HepG2 (cell line): ENCODE measurements around the gene SH3YL1. TPM values are rescaled to one million over a fixed set of nuclear protein-coding genes. Genes with fewer than 3 reads are reported as not detected.

Source experiments
- ATAC-seq: fragments of 200-7000 bp; cut with Tn5 transposase; 3 replicates; pipeline ENCODE4 v1.9.1; 2020; ENCODE audit warnings: mild to moderate bottlenecking, moderate library complexity
- BruUV-seq: library from RNA; stranded (reverse); fragments of 400-500 nt; replicated peaks from 2 replicates; lab custom pipeline; 2021; lab: Mats Ljungman, UMichigan
- CTCF ChIA-PET: fragments of 300-600 bp; formaldehyde crosslinking; extraction: SDS; loops from one replicate; lab custom pipeline; 2021; ENCODE audit warnings: low total read pairs, inconsistent platforms, low intra/inter-chr PET ratio; lab: Yijun Ruan, JAX
- POLR2A ChIA-PET: fragments of 350-600 bp; sonication (Branson Sonifier 250); formaldehyde crosslinking; loops from one replicate; lab custom pipeline; 2020; ENCODE audit warnings: antibody characterized with exemption, inconsistent platforms; lab: Yijun Ruan, JAX
- DNase-seq: peaks from one replicate; pipeline ENCODE4 v3.0.0-alpha.2; 2015; ENCODE audit warnings: low spot score
- FAIRE-seq: peaks from 3 replicates; lab custom pipeline; 2011; peaks lifted over from hg19 to GRCh38; lab: Jason Lieb, UNC
- H2AFZ ChIP-seq: one replicate; pipeline ENCODE4 v1.6.1; 2011; ENCODE audit warnings: low read length, inconsistent platforms
- H3K27ac ChIP-seq: fragments of 300-600 bp; 3 replicates; pipeline ENCODE4 v1.8.0; 2011; ENCODE audit warnings: mixed run types, mild to moderate bottlenecking, mixed read lengths, low read length, inconsistent platforms; ENCODE audit not compliant: insufficient read depth; ENCODE audit errors: extremely low read length
- H3K27me3 ChIP-seq, 2 experiments: fragments of 200-600 bp in 1 of 2; 2 replicates in 1 of 2; 3 replicates in 1 of 2; pipeline versions ENCODE4 v1.6.0 to v1.8.0; 2011; ENCODE audit warnings: low read length in 2 of 2, mild to moderate bottlenecking in 2 of 2, moderate library complexity in 2 of 2, inconsistent platforms in 1 of 2; ENCODE audit not compliant: insufficient read depth in 2 of 2, control insufficient read depth in 1 of 2
- H3K36me3 ChIP-seq, 2 experiments: fragments of 200-600 bp in 1 of 2; replicated peaks in 1 of 2; 2 replicates in 1 of 2; 3 replicates in 1 of 2; pipeline versions ENCODE4 v1.5.1 to v1.8.0; 2011; ENCODE audit warnings: low read length in 2 of 2, inconsistent platforms in 1 of 2; ENCODE audit not compliant: insufficient read depth in 2 of 2, control insufficient read depth in 1 of 2
- H3K4me1 ChIP-seq: 2 replicates; pipeline ENCODE4 v1.5.1; 2012; ENCODE audit warnings: low read length, inconsistent platforms; ENCODE audit not compliant: insufficient read depth
- H3K4me2 ChIP-seq: 2 replicates; pipeline ENCODE4 v1.6.0; 2011; ENCODE audit warnings: low read depth, low read length, inconsistent platforms
- H3K4me3 ChIP-seq, 3 experiments: fragments of 200-600 bp in 1 of 3; sonication (generic), shearing (Covaris generic) in 1 of 3; replicated peaks in 1 of 3; 2 replicates each; pipeline ENCODE4 v1.5.1; 2011 to 2016; ENCODE audit warnings: low read length in 3 of 3, inconsistent platforms in 2 of 3, low read depth in 2 of 3, mild to moderate bottlenecking in 2 of 3, control low read depth in 1 of 3, mixed read lengths in 1 of 3; ENCODE audit not compliant: insufficient read depth in 1 of 3
- H3K79me2 ChIP-seq: one replicate; pipeline ENCODE4 v1.6.1; 2011; ENCODE audit warnings: low read length, inconsistent platforms; ENCODE audit not compliant: insufficient read depth
- H3K9ac ChIP-seq: 2 replicates; pipeline ENCODE4 v1.6.0; 2011; ENCODE audit warnings: mild to moderate bottlenecking, low read depth, low read length, inconsistent platforms; ENCODE audit not compliant: insufficient read depth
- H3K9me3 ChIP-seq: 2 replicates; pipeline ENCODE4 v1.5.1; 2012; ENCODE audit warnings: mild to moderate bottlenecking, low read length
- H4K20me1 ChIP-seq: 2 replicates; pipeline ENCODE4 v1.6.0; 2011; ENCODE audit warnings: inconsistent platforms, mild to moderate bottlenecking, low read length, moderate library complexity; ENCODE audit not compliant: insufficient read depth
- ASH2L ChIP-seq: fragments of 300-600, 200-600 bp; sonication (generic); IDR thresholded peaks from 2 replicates; pipeline ENCODE4 v1.7.0; 2017; ENCODE audit warnings: low read depth, mild to moderate bottlenecking, moderate library complexity, mixed read lengths, low read length; ENCODE audit not compliant: insufficient read length
- ELF3 ChIP-seq: IDR thresholded peaks from 2 replicates; pipeline ENCODE4 v1.6.1; 2016; ENCODE audit warnings: missing genetic modification reagents, missing compliant biosample characterization
- GFI1 ChIP-seq: sonication (generic); formaldehyde crosslinking; IDR thresholded peaks from 2 replicates; pipeline ENCODE4 v1.5.0; 2020; ENCODE audit warnings: missing genetic modification reagents, mild to moderate bottlenecking, borderline replicate concordance
- KDM3A ChIP-seq: IDR thresholded peaks from 2 replicates; pipeline ENCODE4 v1.6.1; 2018; ENCODE audit warnings: low read depth, missing compliant biosample characterization
- KMT2A ChIP-seq: sonication (generic); formaldehyde crosslinking; IDR thresholded peaks from 2 replicates; pipeline ENCODE4 v1.4.0; 2020; ENCODE audit warnings: missing genetic modification reagents
- MAFF ChIP-seq: IDR thresholded peaks from 2 replicates; pipeline ENCODE4 v1.6.1; 2011; ENCODE audit warnings: low read depth, low read length, improper control_type of control experiment
- NFE2 ChIP-seq: sonication (generic); formaldehyde crosslinking; IDR thresholded peaks from 2 replicates; pipeline ENCODE4 v1.4.0; 2020; ENCODE audit warnings: missing genetic modification reagents
- NONO ChIP-seq, 2 experiments: fragments of 450-650 bp in 1 of 2; sonication (generic) in 1 of 2; formaldehyde crosslinking in 1 of 2; IDR thresholded peaks in 1 of 2; conservative IDR thresholded peaks in 1 of 2; 2 replicates each; pipeline versions ENCODE4 v1.6.1 to v1.8.0; 2017 to 2022; ENCODE audit warnings: mild to moderate bottlenecking in 1 of 2, missing genetic modification reagents in 1 of 2, moderate library complexity in 1 of 2
- RAD21 ChIP-seq: fragments of 450-650 bp; formaldehyde crosslinking; IDR thresholded peaks from 2 replicates; pipeline ENCODE4 v1.5.0; 2020; ENCODE audit warnings: mild to moderate bottlenecking
- SNRNP70 ChIP-seq: fragments of 200-400 bp; formaldehyde crosslinking; IDR thresholded peaks from 2 replicates; pipeline ENCODE4 v1.6.1; 2017; ENCODE audit warnings: mild to moderate bottlenecking, low read depth, low read length, moderate library complexity
- XRCC5 ChIP-seq: fragments of 200-400 bp; formaldehyde crosslinking; optimal IDR thresholded peaks from 2 replicates; pipeline ENCODE3; 2017; ENCODE audit warnings: mild to moderate bottlenecking, low read length
- ZBTB38 ChIP-seq: sonication (generic); formaldehyde crosslinking; IDR thresholded peaks from 2 replicates; pipeline ENCODE4 v1.5.1; 2020; ENCODE audit warnings: mild to moderate bottlenecking, missing genetic modification reagents
- ZNF180 ChIP-seq: sonication (generic); formaldehyde crosslinking; IDR thresholded peaks from 2 replicates; pipeline ENCODE4 v1.4.0; 2020; ENCODE audit warnings: low read depth, missing genetic modification reagents, borderline replicate concordance
- ZNF253 ChIP-seq: sonication (generic); formaldehyde crosslinking; IDR thresholded peaks from 2 replicates; pipeline ENCODE4 v1.8.0; 2022; ENCODE audit warnings: mild to moderate bottlenecking, missing genetic modification reagents, borderline replicate concordance
- ZNF33B ChIP-seq: sonication (generic); formaldehyde crosslinking; IDR thresholded peaks from 2 replicates; pipeline ENCODE4 v1.5.1; 2020; ENCODE audit warnings: mild to moderate bottlenecking, missing genetic modification reagents
- ZNF546 ChIP-seq: sonication (generic); formaldehyde crosslinking; conservative IDR thresholded peaks from 2 replicates; pipeline ENCODE4 v1.8.1; 2023; ENCODE audit warnings: mild to moderate bottlenecking, missing genetic modification reagents
- WGBS: methylation state at CpG from one replicate; pipeline ENCODE4 v1.1.6; 2017; ENCODE audit warnings: low lambda C conversion rate; 5-methylcytosine and 5-hydroxymethylcytosine counted together
- in situ Hi-C: cut with HindIII; loops from 2 replicates; pipeline ENCODE4 v1.10.0; 2017; ENCODE audit warnings: low pct_unique_long_range_greater_than_20kb; ENCODE audit not compliant: extremely low pct_ligation_motif_present
- intact Hi-C: fragments of 100-400 bp; cut with micrococcal nuclease; formaldehyde crosslinking; loops from one replicate; pipeline ENCODE4 v1.10.0; 2022; ENCODE audit not compliant: unreplicated experiment
- polyA plus RNA-seq, 8 experiments: library from polyadenylated mRNA; depleted of rRNA in 3 of 8; stranded (reverse) in 7 of 8; unstranded in 1 of 8; fragments of >200 nt; fragmentation: Illumina TruSeq in 4 of 8; extraction: Trizol in 4 of 8; gene quantifications; 2 replicates each; pipeline versions ENCODE4 v1.2.1 to v1.2.3, GENCODE V29; 2011 to 2016; ENCODE audit warnings: low read depth in 4 of 8, missing spikeins in 1 of 8, mixed read lengths in 1 of 8; ENCODE audit not compliant: insufficient read depth in 1 of 8
- total RNA-seq, 5 experiments: library from RNA; depleted of rRNA; stranded (reverse); fragments of >200 nt; fragmentation: Illumina TruSeq; extraction: Trizol; gene quantifications; 2 replicates each; pipeline ENCODE4 v1.2.3, GENCODE V29; 2016; ENCODE audit warnings: low read depth in 1 of 5
- TF ChIP-seq, protein P1 (sequence below): sonication (generic); formaldehyde crosslinking; IDR thresholded peaks from 2 replicates; pipeline ENCODE4 v1.8.0; 2022; ENCODE audit warnings: missing genetic modification reagents, low read depth, mild to moderate bottlenecking, borderline replicate concordance
- TF ChIP-seq, protein P2 (sequence below): sonication (generic); formaldehyde crosslinking; IDR thresholded peaks from 2 replicates; pipeline ENCODE4 v1.5.0; 2020; ENCODE audit warnings: mild to moderate bottlenecking, missing genetic modification reagents
- TF ChIP-seq, protein P3 (sequence below): sonication (generic); formaldehyde crosslinking; IDR thresholded peaks from 2 replicates; pipeline ENCODE4 v1.8.0; 2022; ENCODE audit warnings: mild to moderate bottlenecking, missing genetic modification reagents; ENCODE audit not compliant: insufficient replicate concordance
- TF ChIP-seq, protein P4 (sequence below): sonication (generic); formaldehyde crosslinking; IDR thresholded peaks from 2 replicates; pipeline ENCODE4 v1.5.0; 2020; ENCODE audit warnings: missing genetic modification reagents

SH3YL1 gene
- total and polyA plus RNA-seq, 2 of the 13 experiments (the other 11 are each of a cell fraction or from before 2014, with no cell fraction given): 13.0 to 48.2 TPM

GRCh38 chr2:246489-247144, 17.2 kb downstream of the SH3YL1 start:
- no peaks in the 10 kb centered on the region for H3K27me3 ChIP-seq
- H3K36me3 ChIP-seq: peaks cover 6 to 15% of the 10 kb centered on the region in 2 experiments; a peak in 4 of 5 replicates
- BruUV-seq: no TSS peak
- no peak overlapping the region for H2AFZ ChIP-seq
- intact Hi-C loops (loop anchor here (1.0 kb wide), 4 partner anchors 28 to 74 kb away; no protein-coding TSS in a partner anchor), in situ Hi-C loops (loop anchor here (5.0 kb wide), 1 partner anchor 41 kb away; the partner anchor contains the start of gene ALKAL2)
- H3K4me1 ChIP-seq: peaks cover 54% of the 10 kb centered on the region
- peak; percentile 44 for FAIRE-seq
- H3K79me2 ChIP-seq: peaks cover 2% of the 10 kb centered on the region
- DNase-seq: peak; percentile 81
- no peak overlapping the region for H3K4me2 ChIP-seq
- 54% methylated on average over 6 of the region's 6 CpGs for WGBS
- H3K4me3 ChIP-seq: no peak overlapping the region
- CTCF ChIA-PET: interaction anchor here (0.7 to 2.7 kb wide), 9 partner anchors 14 to 74 kb away, joined by 3 to 34 read pairs (median 5); partner anchors contain the start of genes ACP1 and ALKAL2
- ATAC-seq: peak; percentile 57
- POLR2A ChIA-PET: interaction anchor here (1.0 to 1.6 kb wide), 5 partner anchors 14 to 71 kb away, joined by 3 to 15 read pairs (median 3); no protein-coding TSS in a partner anchor
- no peaks in the 10 kb centered on the region for H3K9me3 ChIP-seq
- no peak overlapping the region for H3K27ac ChIP-seq
- no peak overlapping the region for H3K9ac ChIP-seq
- no peaks in the 10 kb centered on the region for H4K20me1 ChIP-seq
- TF ChIP-seq KDM3A (CRISPR knock-in tag) (no peak), XRCC5 (no peak), GFI1 (CRISPR knock-in tag) (peak; percentile 70; the same call in 1 of the 2 replicates), ZNF546 (CRISPR knock-in tag) (no peak), RAD21 (CRISPR knock-in tag) (peak; percentile 39; the same call in 1 of the 2 replicates), SNRNP70 (no peak), NONO (IDR thresholded peaks at IDR 0.05) (no peak), NONO (CRISPR knock-in tag; conservative IDR thresholded peaks at IDR 0.05) (no peak), ZNF33B (CRISPR knock-in tag) (no peak), NFE2 (CRISPR knock-in tag) (no peak), KMT2A (no peak), ZNF253 (CRISPR knock-in tag) (no peak), ELF3 (CRISPR knock-in tag) (peak; percentile 62), ZBTB38 (CRISPR knock-in tag) (no peak), ASH2L (no peak), ZNF180 (CRISPR knock-in tag) (no peak), MAFF (no peak)
- TF ChIP-seq, protein P1, sequence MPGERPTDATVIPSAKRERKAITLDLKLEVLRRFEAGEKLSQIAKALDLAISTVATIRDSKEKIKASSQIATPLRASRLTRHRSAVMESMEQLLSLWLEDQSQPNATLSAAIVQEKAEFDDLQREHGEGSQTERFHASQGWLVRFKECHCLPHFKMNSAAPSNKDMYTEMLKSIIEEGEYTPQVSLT (CRISPR knock-in tag): no peak
- TF ChIP-seq, protein P2, sequence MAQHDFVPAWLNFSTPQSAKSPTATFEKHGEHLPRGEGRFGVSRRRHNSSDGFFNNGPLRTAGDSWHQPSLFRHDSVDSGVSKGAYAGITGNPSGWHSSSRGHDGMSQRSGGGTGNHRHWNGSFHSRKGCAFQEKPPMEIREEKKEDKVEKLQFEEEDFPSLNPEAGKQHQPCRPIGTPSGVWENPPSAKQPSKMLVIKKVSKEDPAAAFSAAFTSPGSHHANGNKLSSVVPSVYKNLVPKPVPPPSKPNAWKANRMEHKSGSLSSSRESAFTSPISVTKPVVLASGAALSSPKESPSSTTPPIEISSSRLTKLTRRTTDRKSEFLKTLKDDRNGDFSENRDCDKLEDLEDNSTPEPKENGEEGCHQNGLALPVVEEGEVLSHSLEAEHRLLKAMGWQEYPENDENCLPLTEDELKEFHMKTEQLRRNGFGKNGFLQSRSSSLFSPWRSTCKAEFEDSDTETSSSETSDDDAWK: no peak
- TF ChIP-seq, protein P3, sequence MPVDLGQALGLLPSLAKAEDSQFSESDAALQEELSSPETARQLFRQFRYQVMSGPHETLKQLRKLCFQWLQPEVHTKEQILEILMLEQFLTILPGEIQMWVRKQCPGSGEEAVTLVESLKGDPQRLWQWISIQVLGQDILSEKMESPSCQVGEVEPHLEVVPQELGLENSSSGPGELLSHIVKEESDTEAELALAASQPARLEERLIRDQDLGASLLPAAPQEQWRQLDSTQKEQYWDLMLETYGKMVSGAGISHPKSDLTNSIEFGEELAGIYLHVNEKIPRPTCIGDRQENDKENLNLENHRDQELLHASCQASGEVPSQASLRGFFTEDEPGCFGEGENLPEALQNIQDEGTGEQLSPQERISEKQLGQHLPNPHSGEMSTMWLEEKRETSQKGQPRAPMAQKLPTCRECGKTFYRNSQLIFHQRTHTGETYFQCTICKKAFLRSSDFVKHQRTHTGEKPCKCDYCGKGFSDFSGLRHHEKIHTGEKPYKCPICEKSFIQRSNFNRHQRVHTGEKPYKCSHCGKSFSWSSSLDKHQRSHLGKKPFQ: no peak
- TF ChIP-seq, protein P4, sequence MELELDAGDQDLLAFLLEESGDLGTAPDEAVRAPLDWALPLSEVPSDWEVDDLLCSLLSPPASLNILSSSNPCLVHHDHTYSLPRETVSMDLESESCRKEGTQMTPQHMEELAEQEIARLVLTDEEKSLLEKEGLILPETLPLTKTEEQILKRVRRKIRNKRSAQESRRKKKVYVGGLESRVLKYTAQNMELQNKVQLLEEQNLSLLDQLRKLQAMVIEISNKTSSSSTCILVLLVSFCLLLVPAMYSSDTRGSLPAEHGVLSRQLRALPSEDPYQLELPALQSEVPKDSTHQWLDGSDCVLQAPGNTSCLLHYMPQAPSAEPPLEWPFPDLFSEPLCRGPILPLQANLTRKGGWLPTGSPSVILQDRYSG (CRISPR knock-in tag): no peak
